Measurements from ENCODE around the gene BORCS6. TPM values are rescaled to one million over a fixed set of nuclear protein-coding genes. Genes with fewer than 3 reads are reported as not detected.
"Not testable (repeated sequence)": the region's sequence is repeated elsewhere in the genome, so short reads cannot be mapped to it uniquely, and the experiment has no call there.

Gene BORCS6
- total RNA-seq, 1 donor: 9.4 TPM

DNA sequence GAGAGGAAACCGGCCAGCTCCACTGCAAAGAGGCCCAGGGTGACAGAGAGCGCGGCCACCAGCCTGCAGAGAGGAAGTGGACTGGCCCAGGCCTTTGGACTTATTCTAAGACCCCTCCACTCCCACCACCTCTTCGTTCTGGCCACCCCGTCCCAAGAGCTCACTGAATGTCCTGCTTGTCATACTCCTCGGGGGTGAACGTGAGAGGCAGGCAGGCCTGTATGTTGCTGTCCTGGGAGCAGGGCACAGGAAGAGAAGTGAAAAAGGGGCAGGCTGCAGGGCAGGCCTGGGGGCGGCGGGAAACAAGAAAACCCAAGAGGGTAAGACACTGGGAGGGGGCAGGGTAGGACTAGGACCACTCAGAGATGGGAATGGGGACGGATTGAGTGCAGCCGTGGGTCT lies 14.2 kb downstream of the BORCS6 start:
- Histone ChIP-seq H3K36me3 (ENCODE audit: insufficient read depth, low read length) (no peaks in the 10 kb centered on the region), H4K20me1 (ENCODE audit: insufficient read depth, low read length) (no peaks in the 10 kb centered on the region), H3K79me2 (ENCODE audit: insufficient read depth, low read length) (peaks cover 17% of the 10 kb centered on the region), H2AFZ (ENCODE audit: low read length) (peak overlapping the region; percentile 97), H3K4me3 (ENCODE audit: insufficient read depth, low read length) (peak overlapping the region; percentile 92), H3K9me3 (ENCODE audit: low read depth, low read length) (no peaks in the 10 kb centered on the region), H3K27ac (ENCODE audit: low read depth, low read length) (peak overlapping the region; percentile 83), H3K4me2 (ENCODE audit: insufficient read depth, low read length) (peak overlapping the region; percentile 99), H3K4me1 (ENCODE audit: insufficient read depth, low read length) (peaks cover 27% of the 10 kb centered on the region), H3K27me3 (ENCODE audit: insufficient read depth, low read length) (no peaks in the 10 kb centered on the region)
- peak; percentile 46 for DNase-seq (ENCODE audit: insufficient read length, low spot score, missing footprints)
- TF ChIP-seq, protein P1, sequence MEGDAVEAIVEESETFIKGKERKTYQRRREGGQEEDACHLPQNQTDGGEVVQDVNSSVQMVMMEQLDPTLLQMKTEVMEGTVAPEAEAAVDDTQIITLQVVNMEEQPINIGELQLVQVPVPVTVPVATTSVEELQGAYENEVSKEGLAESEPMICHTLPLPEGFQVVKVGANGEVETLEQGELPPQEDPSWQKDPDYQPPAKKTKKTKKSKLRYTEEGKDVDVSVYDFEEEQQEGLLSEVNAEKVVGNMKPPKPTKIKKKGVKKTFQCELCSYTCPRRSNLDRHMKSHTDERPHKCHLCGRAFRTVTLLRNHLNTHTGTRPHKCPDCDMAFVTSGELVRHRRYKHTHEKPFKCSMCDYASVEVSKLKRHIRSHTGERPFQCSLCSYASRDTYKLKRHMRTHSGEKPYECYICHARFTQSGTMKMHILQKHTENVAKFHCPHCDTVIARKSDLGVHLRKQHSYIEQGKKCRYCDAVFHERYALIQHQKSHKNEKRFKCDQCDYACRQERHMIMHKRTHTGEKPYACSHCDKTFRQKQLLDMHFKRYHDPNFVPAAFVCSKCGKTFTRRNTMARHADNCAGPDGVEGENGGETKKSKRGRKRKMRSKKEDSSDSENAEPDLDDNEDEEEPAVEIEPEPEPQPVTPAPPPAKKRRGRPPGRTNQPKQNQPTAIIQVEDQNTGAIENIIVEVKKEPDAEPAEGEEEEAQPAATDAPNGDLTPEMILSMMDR (IDR thresholded peaks at IDR 0.05; ENCODE audit: extremely low read depth, low read depth, low read length): no peak

DNA sequence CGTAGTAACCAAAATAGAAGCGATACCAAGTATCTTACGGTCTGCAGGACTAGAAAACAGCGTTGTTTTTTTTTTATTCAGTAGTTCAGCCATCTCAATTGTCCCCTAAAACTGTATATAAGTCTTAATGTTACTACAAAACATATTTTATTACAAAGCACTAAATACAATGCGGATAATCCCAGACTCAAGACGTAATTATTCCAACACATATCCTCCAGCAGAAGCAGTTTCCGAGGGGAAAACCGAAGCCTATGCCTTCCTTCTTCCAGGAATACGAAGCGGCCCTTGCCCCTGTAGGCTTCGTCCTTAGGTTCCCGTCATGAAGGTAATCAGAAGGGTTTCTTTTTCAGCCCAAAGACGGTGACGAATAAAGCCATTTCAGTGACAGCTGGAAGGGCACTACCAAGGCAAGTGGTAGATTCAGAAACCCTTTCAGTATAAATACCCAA lies 16.1 kb downstream of the BORCS6 start:
- Histone ChIP-seq H3K79me2 (ENCODE audit: insufficient read depth, low read length) (peaks cover 17% of the 10 kb centered on the region), H3K27ac (ENCODE audit: low read depth, low read length) (peak overlapping the region; percentile 98), H2AFZ (ENCODE audit: low read length) (peak overlapping the region; percentile 87), H3K36me3 (ENCODE audit: insufficient read depth, low read length) (no peaks in the 10 kb centered on the region), H3K4me1 (ENCODE audit: insufficient read depth, low read length) (peaks cover 27% of the 10 kb centered on the region), H3K4me3 (ENCODE audit: insufficient read depth, low read length) (peak overlapping the region; percentile 70), H4K20me1 (ENCODE audit: insufficient read depth, low read length) (no peaks in the 10 kb centered on the region), H3K9me3 (ENCODE audit: low read depth, low read length) (no peaks in the 10 kb centered on the region), H3K27me3 (ENCODE audit: insufficient read depth, low read length) (no peaks in the 10 kb centered on the region), H3K4me2 (ENCODE audit: insufficient read depth, low read length) (peak overlapping the region; percentile 80)
- DNase-seq (ENCODE audit: insufficient read length, low spot score, missing footprints): peak; percentile 75
- TF ChIP-seq, protein P1 (IDR thresholded peaks at IDR 0.05; ENCODE audit: extremely low read depth, low read depth, low read length): no peak

DNA sequence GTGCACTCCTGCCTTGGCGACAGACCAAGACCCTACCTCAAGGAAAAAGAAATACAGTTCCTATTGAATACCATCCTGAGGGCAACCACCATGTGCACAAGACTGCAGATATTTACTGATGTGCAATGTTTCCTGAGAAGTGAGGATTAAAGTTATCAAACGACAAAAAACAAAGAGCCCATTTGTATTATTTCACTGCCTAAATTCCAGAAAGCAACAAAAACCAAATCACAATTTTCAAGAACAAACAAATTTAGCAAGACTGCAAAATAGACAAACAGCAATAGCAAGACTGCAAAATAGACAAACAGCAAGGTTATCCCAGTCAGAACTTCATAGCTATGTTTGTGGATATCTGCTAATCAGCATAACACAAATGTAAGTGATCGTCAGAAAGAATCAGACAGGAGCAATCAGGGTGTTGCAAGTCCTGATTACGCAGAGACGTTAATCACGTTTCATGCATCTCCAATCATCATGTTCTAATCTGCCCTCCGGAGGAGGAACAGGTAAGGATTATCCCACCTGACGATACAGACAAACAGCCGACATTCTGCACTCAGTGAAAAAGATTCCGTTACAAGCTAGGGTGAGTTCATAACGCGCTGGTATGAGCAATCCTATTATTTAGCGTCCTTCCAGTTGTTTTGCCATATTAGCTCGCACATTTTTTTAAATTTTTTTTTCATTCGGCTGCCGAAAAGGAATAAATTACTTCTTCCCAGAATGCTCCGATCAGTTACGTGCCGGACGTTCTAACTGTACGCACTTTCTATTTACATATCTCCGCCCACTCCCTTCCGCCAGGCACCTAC lies 16.7 kb downstream of the BORCS6 start:
- Histone ChIP-seq H3K27me3 (ENCODE audit: insufficient read depth, low read length) (no peaks in the 10 kb centered on the region), H3K79me2 (ENCODE audit: insufficient read depth, low read length) (peaks cover 17% of the 10 kb centered on the region), H3K27ac (ENCODE audit: low read depth, low read length) (peak overlapping the region; percentile 98), H3K4me1 (ENCODE audit: insufficient read depth, low read length) (peaks cover 27% of the 10 kb centered on the region), H3K4me3 (ENCODE audit: insufficient read depth, low read length) (peak overlapping the region; percentile 70), H4K20me1 (ENCODE audit: insufficient read depth, low read length) (no peaks in the 10 kb centered on the region), H2AFZ (ENCODE audit: low read length) (peak overlapping the region; percentile 24), H3K4me2 (ENCODE audit: insufficient read depth, low read length) (peak overlapping the region; percentile 80), H3K9me3 (ENCODE audit: low read depth, low read length) (no peaks in the 10 kb centered on the region), H3K36me3 (ENCODE audit: insufficient read depth, low read length) (no peaks in the 10 kb centered on the region)
- TF ChIP-seq, protein P1 (IDR thresholded peaks at IDR 0.05; ENCODE audit: extremely low read depth, low read depth, low read length): no peak
- DNase-seq (ENCODE audit: insufficient read length, low spot score, missing footprints): peak; percentile 85

DNA sequence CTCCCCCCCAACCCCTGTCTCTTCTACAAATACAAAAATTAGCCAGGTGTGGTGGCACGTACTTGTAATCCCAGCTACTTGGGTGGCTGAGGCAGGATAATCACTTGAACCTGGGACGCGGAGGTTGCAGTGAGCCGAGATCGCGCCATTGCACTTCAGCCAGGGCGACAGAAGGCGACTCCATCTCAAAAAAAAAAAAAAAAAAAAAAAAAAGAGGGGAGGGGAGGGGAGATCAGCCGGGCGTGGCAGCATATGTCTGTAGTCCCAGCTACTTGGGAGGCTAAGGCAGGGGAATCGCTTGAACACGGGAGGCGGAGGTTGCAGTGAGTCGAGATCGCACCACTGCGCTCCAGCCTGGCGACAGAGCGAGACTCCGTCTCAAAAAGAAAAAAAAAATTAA lies 19.8 kb downstream of the BORCS6 start:
- not testable (repeated sequence) for DNase-seq (ENCODE audit: insufficient read length, low spot score, missing footprints); H3K4me2 ChIP-seq (ENCODE audit: insufficient read depth, low read length); H3K4me3 ChIP-seq (ENCODE audit: insufficient read depth, low read length); H3K27ac ChIP-seq (ENCODE audit: low read depth, low read length); H3K36me3 ChIP-seq (ENCODE audit: insufficient read depth, low read length); H3K79me2 ChIP-seq (ENCODE audit: insufficient read depth, low read length); H4K20me1 ChIP-seq (ENCODE audit: insufficient read depth, low read length); H3K9me3 ChIP-seq (ENCODE audit: low read depth, low read length); H2AFZ ChIP-seq (ENCODE audit: low read length); H3K27me3 ChIP-seq (ENCODE audit: insufficient read depth, low read length)
- H3K4me1 ChIP-seq (ENCODE audit: insufficient read depth, low read length): peaks cover 10% of the 10 kb centered on the region
